Left cardiac atrium (tissue), 4 donors: ENCODE measurements around the gene RECK. TPM values are rescaled to one million over a fixed set of nuclear protein-coding genes. Genes with fewer than 3 reads are reported as not detected.
"Not testable (repeated sequence)": the region's sequence is repeated elsewhere in the genome, so short reads cannot be mapped to it uniquely, and the experiment has no call there.

ENCODE experiments used
- ATAC-seq, 2 donors: fragments of 200-7000 bp; cut with Tn5 transposase; one replicate each; pipeline ENCODE4 v1.9.1; 2020; ENCODE audit warnings: mild to moderate bottlenecking in 2 of 2, moderate library complexity in 2 of 2
- DNase-seq: peaks from one replicate; pipeline ENCODE4 v3.0.0-alpha.2; 2020
- intact Hi-C, 2 donors: fragments of 100-400 bp; cut with DNase I; formaldehyde crosslinking; loops; one replicate each; pipeline versions ENCODE4 v1.14.1 to v1.15.1; 2022 to 2023
- total RNA-seq, 2 donors: library from RNA; stranded (reverse); fragmentation: NEBNext Ultra II Directional; extraction: Animal tissue kit (Norgen Biotek cat#: 25700); gene quantifications; one replicate each; pipeline ENCODE4 v1.2.1, GENCODE V29; 2021
- donor health status: DM: no; HTN: yes; CAD: no.
- donor health status: DM: no; HTN: yes; CAD: no; lungs with severe emphysema.
- donor health status: DM: yes; HTN: yes; CAD: no.
- donor health status: Dilated cardiomyopathy.

Gene RECK
- total RNA-seq, 2 donors from 2014 or later: 8.1 to 8.9 TPM

DNA sequence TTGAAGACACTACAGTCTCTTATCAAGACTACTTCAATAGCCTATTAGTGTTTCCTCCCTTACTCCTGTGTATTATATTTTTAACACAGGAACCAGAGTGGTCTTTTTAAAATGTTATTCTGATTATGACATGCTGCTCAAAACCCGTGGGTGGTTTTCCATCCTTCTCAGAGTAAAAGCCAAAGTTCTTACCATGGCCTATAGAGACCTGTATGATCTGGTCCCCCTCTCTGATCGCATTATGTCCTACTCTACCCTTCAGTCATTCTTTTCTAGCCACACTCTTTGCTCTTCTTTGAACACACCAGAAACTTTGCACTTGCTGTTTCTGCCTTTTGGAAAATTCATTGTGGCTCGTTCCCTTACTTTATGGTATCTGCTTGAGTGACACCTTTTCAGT is 13.8 kb downstream of the RECK start:
- intact Hi-C loops: no loop called here
- DNase-seq (no peak), ATAC-seq (no peak)

DNA sequence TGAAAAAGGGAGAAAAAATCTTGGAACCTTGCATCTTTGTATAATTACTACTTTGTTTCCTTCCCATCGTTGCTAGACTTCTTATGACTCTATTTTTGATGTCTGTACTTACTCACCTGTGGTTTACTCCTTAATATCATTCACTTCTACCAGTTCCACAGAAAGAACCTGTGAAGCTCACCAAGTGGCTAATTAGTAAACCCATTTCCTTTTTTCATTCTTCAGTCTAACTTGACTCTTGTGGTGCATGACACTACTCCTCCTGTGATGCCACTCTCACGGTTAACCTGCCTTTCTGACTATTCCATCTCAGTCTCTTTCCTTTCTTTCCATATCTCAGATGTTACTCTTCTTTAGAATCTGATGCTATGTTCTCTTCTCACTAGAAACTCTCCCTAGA is 14.6 kb downstream of the RECK start:
- ATAC-seq (no peak), DNase-seq (no peak)
- intact Hi-C loops: no loop called here

DNA sequence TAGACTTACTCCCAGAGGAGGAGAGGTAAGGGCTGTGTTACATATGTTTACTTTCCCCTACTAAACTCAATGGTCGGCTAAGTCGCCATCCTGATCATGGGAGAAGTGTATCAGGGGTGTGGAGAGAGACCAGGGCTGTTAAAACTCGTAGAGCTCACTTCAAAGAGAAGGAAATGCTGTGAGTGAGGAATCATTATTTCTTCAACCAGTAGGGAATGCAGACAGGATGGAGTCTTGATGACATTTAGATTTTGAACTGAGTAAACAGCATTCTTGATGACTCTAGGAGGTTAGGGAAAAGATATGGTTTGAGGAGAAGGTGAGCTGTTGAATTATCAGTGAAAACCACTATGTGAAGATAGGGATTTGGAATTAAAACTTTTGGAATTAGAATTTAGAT is 17.3 kb downstream of the RECK start:
- DNase-seq (no peak), ATAC-seq (peak in 1 of 2 donors; percentile 29)
- intact Hi-C loops: no loop called here

DNA sequence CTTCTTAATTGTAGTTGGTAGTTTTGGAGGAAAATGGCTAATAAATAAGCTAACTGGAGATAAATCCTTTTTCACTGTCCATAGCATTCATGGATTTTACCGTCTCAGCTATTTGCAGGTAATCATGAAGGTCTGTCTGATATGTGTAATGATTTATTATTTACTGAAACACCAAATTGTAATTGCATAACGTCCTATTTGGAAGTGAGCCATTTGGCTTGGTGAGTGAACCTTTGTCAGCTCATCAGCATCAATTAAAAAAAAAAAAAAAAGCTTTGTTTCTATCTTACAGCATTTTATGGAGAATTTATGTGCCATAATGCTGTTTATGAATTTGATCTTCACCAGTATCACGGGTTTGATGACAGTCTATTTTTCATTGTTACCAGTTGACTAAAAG is 20.2 kb downstream of the RECK start:
- no peak for DNase-seq
- intact Hi-C loops: no loop called here
- ATAC-seq: no peak

DNA sequence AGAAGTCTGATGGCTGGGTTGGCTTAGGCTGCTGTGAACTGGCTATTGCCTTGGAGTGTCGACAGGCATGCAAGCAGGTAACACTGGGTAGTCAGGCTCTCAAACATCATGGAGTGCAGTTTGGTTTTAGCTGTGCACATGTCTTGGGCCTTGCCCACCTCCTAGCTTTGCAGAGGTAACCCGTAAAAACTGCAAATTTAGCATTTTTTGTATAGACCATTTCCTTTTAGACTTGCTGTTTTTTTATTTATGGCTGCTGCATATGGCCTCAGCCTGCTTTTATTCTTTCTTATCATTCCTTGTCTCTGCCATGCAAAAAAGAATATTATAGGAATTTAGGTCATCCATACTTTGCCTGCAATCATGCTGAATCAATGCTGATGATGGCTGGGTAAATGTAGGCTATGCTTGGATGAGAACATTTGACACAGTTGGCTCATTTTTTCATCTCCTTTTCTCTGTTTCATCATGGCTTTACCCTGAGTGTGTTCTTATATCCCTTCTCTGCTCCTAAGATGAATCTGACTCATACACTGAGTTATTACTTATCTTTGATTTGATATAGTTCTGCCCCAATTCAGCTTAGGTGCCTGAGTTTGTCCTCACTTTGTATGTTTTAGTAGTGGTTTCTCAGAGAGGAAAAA is 27.2 kb downstream of the RECK start:
- peak in 1 of 2 donors; percentile 68 for ATAC-seq
- intact Hi-C loops: no loop called here
- no peak for DNase-seq

DNA sequence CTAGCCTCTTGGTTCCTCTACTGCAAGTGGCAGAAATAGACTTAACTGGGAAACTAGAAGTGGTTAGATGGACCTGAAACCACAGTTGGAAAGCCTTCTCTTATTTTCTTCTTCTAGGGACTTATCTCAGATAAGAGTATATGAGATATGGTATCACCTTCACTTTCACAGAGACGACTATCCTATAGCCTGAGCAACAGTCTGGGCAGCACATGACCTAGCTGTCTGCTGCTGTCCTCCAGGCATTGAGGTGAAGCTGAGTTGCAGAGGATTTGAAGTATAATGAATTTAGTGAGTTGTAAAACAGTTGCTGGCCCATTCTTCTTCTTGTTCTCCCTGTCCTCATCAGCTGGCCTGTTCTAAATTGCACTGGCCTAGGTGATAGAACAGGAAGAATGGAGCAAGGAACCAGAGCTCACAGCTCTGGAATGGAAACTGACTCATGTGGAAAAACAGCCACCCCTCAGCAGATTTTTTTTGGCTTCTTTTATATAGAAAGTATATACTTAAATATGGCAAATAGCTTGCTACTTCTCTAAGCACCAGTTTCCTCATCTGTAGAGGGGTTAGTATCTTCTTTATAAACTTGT is 27.8 kb downstream of the RECK start:
- DNase-seq (no peak), ATAC-seq (peak in 1 of 2 donors; percentile 53)
- intact Hi-C loops: no loop called here

DNA sequence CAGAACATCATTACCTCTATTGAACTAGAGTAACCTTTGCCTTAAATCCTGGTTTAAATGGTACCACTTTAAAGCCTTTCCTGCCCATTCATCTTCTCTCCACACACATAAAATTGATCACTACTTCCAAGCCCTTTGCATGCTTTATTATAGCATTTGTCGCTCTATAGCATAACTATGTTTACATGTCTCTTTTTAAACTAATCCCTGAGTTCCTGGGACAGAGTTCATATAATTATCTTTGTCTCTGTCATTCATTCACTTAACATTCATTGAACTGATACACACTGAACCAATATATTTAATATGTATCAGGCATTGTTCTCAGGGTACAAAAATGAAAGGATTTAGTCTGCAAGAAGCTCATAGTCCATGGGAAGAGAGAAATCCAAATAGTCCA is 37.3 kb downstream of the RECK start:
- DNase-seq (no peak), ATAC-seq (no peak)
- intact Hi-C loops: no loop called here

DNA sequence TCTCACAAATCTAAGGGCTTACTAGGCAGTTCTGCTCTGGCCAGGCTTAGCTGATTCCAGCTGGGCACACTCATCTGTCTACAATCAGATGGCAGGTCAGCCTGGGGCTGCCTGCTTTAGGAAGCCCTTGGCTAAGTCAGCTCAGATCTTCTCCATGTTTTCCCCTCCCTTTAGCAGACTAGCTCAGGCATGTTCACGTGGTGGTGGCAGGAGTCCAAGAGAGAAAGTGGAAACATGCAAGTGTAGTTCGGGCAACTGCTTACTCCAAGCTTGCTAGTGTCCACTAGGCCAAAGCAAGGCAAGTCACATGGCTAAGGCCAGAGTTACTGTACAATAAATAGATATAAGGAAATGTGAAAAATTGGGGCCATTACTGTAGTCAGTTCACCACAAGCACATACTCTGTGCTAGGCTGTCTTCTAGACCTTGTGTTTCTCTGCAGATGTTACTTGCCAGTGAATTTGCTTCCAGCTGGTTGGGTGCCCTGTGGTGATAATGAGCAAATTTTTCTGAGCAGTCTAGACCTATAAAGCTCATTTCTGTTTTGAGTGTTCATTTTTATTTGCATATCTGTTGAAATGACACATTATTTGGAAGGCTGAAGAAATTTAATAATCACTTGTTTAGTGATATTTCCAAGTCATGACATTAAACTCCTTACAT is 38.3 kb downstream of the RECK start:
- DNase-seq: peak; percentile 82
- intact Hi-C loops: no loop called here
- peak; percentile 94 to 96 for ATAC-seq

DNA sequence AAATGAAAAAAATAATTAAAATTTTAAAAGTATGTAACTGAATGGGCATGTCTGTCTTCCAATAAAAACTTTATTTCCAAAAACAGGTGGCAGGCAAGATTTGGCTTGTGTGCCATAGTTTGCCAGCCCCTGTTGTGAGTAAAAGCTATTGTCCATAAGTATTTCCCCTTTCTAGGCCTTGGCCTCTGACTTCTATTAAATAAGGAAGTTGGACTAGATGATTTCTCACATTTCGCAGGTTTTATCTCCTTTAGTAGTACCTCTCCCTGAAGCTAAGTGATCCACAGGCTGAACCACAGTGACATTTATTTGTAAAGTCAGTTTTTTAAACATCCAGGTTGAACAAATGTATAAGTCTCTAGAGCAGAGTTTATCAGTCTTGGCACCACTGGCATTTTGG is 41.3 kb downstream of the RECK start:
- intact Hi-C loops: no loop called here
- DNase-seq: no peak
- ATAC-seq: no peak

DNA sequence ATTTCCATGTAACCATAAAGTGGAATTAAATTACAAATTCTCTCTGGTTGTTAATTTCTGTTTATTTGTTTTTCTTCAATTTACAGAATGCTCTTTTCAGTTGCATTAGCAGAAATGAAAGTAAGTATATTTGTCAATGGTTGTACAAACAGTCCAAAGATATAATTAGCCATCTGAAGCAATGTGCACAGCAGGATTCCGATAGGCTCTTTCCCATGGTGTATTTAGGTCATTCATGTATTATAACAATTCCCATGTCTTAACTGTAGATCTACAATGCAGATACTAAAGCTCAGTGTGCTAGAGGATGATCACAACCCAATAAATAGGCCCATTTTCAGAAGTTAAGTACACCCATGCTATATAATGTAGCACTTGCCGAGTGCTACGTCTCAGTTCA is 43.8 kb downstream of the RECK start:
- intact Hi-C loops: no loop called here
- no peak for ATAC-seq

DNA sequence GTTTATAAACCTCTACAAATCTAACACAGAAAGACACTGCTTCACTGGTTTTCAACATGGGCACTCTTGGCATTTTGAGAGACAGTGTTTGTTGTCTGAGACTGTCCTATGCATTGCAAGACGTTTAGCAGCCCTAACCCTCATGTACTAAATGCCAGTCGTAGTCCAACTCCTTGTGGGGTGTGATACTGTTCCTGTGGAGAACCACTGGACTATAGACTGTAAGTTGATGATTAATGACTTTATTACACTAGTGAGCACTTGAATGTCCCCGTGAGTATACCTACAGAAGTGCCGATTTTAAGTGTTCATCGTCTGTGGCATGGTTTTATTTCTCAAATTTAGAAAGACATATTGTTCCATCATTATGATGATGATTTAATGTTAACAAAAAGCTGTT is 46.2 kb downstream of the RECK start:
- intact Hi-C loops: no loop called here
- DNase-seq: no peak

More for the DNA sequence above, 43.8 kb downstream of the RECK start:
- DNase-seq: no peak

DNA sequence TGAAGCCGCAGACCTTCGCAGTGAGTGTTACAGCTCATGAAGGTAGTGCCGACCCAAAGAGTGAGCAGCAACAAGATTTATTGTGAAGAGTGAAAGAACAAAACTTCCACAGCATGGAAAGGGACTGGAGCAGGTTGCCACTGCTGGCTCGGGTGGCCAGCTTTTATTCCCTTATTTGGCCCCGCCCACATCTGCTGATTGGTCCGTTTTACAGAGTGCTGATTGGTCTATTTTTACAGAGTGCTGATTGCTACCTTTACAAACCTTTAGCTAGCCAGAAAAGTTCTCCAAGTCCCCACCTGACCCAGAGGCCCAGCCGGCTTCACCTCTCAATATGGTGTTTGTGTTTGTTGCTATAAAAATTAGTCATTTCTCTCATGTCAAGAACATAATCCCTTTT is 49.7 kb downstream of the RECK start:
- DNase-seq (no peak), ATAC-seq (no peak)
- intact Hi-C loops: no loop called here

More for the DNA sequence above, 46.2 kb downstream of the RECK start:
- ATAC-seq: no peak

DNA sequence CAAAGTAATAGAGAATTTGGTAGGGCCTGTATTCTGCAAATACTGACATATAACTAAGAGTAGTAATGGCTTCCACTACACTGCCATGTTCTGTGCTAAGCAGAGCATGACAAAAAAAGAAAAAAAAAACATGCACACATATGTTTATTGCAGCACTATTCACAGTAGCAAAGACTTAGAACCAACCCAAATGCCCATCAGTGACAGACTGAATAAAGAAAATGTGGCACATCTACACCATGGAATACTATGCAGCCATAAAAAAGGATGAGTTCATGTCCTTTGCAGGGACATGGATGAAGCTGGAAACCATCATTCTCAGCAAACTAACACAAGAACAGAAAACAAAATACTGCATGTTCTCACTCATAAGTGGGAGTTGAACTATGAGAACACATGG is 50.3 kb downstream of the RECK start:
- intact Hi-C loops, ATAC-seq, DNase-seq: not testable (repeated sequence)

DNA sequence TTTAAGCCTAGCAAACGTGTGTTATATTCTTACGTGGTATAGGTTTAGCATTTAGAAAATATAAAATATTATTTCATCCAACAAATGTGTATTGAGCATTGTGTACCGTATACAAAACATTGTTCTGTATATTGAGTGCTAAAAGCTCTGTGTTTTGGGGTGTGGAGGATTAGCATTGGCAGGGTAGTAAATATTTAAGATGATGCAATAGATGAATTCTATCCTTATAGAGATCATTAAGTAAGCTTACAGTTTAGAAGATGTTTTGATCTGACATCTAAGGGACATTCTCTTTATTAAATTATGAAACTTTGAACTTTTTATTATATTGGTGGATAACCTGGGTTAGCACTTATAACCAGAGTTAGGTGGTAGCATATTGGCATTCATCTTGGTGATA is 51.3 kb downstream of the RECK start:
- no peak for ATAC-seq
- no peak for DNase-seq

DNA sequence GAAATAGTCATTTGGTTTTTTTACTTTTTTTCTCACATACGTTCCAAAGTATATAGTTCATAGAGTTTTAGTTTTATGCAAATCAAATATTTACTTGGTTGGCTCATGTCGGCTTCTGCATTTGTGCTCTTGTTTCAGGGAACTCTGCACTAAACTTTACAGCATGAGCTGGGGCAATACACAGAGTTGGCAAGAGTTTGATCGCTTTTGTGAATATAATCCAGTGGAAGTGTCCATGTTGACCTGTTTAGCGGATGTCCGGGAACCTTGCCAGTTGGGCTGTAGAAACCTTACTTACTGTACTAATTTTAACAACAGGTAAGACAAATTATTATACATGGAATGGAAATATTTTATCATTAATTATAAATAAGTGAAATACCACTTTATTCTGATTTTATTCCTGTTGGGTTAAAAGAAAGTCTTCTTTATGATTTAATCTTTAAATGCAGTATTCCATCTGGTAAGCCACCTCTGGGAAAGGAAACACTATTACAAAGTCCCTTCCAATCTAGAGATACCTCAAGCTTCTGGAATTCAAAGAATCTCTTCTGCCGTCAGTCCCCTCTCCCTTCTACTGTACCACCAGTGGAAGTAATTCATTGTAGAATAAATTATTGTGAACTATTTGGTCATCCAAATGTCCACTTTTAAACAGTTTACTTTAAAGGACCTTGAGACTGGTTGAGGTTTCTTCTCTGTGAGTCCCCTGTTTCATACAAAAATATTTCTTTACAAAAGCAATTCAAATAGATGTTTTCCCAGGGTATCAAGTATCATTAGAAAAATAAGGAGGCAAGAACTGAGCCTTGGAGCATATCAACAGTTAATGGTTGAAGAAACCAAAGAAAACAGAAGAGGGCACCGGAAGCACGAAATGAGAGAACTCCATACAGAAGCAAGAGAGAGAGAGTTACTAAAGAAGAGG is 54.6 kb downstream of the RECK start:
- ATAC-seq (peak in 1 of 2 donors; percentile 37), DNase-seq (peak; percentile 34)

More for the DNA sequence above, 51.3 kb downstream of the RECK start:
- intact Hi-C loops: no loop called here

DNA sequence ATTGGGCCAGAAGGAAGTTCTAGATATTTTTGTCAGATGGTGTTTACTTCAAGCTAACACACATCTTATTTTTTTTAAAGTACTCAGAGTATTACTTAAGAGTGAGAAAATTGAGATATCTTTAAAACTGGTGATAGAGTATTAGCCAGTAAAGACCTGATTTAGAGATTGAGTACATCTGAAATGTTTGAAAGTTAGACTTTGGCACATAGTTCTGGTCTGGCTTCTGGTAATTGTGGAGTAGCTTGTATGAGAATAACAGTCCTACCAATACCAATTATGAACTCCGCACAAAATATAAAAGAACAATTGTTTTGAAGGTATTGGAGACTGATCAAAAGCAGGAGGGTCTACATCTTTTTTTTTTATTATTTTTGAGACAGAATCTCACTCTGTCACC is 55.3 kb downstream of the RECK start:
- ATAC-seq (no peak), DNase-seq (no peak)
- intact Hi-C loops: loop anchor here in 1 of 2 donors (10.0 kb wide), 1 partner anchor 213 kb away; no protein-coding TSS in a partner anchor

More for the DNA sequence above, 54.6 kb downstream of the RECK start:
- intact Hi-C loops: loop anchor here in 1 of 2 donors (10.0 kb wide), 1 partner anchor 214 kb away; no protein-coding TSS in a partner anchor

DNA sequence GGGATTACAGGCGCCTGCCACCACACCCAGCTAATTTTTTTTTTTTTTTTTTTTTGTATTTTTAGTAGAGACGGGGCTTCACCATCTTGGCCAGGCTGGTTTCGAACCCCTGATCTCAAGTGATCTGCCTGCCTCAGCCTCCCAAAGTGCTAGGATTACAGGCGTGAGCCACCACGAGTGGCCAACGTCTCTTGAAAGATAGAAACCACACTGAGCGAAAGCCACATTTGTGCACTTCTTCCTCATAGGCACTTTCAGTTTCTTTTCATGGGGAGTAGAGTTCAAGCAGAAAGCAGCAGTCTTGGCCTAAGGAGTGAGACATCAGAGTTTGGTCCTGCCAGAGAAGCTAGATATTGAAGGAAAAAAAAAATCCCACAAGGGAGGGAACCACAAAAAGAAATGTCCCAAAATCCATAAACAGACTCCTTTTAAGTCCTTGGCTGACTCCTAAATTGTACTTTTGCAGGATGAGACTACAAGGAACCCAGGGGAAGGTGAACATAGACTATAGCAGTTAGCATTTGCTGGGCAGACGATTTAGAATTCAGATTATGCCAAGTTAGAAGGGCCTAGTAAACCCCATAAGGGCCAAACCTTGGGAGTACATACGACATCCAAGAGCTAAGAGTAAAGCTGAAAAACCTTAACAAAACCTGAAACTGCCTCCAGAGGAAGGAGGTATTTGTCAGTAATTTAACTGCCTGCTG is 55.9 kb downstream of the RECK start:
- intact Hi-C loops: loop anchor here in 1 of 2 donors (10.0 kb wide), 1 partner anchor 212 kb away; no protein-coding TSS in a partner anchor
- ATAC-seq (peak in 1 of 2 donors; percentile 44), DNase-seq (no peak)

DNA sequence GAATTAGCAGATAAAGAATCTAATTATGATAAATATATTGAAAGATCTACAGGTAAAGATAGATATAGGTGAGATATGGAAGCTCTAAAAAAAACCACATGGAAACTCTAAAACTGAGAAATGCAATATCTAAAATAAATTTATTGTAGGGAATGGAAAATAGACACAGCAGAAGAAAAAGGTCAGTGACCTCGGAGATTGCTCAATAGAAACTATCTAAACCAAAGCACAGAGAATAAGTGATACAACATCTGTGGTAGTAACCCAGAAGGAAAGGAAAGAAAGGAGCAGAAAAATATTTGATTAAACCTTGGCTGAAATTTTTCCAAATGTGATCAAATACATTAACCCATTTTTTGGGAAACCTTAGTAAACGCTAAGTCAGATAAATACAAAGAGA is 56.7 kb downstream of the RECK start:
- DNase-seq (no peak), ATAC-seq (no peak)
- intact Hi-C loops: loop anchor here in 1 of 2 donors (10.0 kb wide), 1 partner anchor 211 kb away; no protein-coding TSS in a partner anchor

DNA sequence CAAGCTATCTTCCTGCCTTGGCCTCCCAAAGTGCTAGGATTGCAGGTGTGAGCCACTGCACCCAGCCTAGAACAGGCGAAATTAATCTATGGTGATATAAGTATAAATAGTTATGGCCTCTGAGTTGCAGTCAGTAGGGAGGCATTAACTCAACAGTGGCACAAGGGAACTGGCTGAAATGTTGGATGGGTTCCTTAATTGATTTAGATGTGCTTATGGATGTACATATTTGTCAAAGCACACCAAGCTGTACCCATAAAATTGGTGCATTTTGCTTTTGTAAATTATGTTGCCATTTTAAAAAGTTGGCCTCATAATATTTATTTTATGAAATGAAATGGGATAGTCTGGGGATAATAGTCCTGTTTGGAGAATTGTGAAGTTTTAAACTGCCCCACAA is 63.0 kb downstream of the RECK start:
- intact Hi-C loops: loop anchor here in 1 of 2 donors (10.0 kb wide), 2 partner anchors 65 to 205 kb away; partner anchors contain the start of gene CCIN
- DNase-seq (no peak), ATAC-seq (no peak)
